Stimulated activated CD8-positive, alpha-beta memory T cell treated with anti-CD3 and anti-CD28 coated beads, Interleukin-7, amount 100 ng/mL, for 4 hours (primary cell): ENCODE data around the gene LY6G6C.

Experiments
- DNase-seq, 2 donors: peaks; one replicate each; pipeline ENCODE4 v3.0.0-alpha.2; 2020; ENCODE audit warnings: low read depth in 2 of 2

The LY6G6C gene, protein sequence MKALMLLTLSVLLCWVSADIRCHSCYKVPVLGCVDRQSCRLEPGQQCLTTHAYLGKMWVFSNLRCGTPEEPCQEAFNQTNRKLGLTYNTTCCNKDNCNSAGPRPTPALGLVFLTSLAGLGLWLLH

DNA sequence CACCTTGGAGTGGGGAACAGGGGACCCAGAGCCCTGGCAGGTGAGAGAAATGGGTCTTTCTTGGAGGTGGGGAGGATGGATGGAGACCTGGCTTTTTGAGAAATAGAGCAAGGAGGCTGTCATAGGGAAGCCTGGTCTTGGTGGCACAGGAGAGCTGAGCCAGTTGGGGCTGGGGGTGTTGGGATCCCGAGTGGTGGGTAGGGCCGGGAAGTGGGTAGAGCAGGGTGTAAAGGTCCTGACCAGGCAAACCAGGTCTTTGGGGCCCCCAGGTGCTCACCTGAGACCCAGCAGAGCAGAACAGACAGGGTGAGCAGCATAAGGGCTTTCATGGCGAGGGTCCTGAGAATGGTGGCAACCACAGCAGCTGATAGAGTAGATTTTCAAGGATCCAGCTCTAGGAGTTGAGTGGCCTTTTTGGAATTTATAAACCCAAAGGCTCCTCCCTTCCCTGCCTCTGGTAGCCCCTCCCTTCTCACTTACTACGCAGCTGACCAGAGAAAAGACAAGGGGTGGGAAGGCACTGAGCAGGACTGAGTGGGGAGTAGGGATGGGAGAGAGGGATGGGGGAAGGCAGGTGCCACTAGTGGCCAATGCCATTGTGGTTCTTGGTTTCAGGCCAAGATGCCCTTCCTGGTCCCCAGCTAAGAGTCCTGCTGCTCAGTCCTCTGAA lies at the start of gene LY6G6C:
Gene LY6G6C, minus strand, starts transcription at position 396 of the 670 bp plus-strand sequence. Its CDS starts 67 bp downstream, at position 329.
- DNase-seq, result no peak

DNA sequence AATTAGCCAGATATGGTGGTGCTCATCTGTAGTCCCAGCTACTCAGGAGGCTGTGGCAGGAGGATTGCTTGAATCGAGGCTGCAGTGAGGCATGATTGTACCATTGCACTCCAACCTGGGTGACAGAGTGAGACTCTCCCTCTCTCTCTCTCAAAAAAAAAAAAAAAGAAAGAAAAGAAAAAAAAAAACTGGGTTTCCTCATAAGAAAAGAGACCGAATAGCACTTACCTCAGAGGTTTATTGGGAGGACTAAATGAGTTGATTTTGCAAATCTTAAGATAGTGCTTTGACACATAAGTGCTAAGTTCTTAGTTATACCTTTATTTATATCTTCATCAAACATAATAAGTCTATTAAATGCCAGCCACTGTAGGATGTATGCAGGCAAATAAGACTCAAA lies 49.3 kb upstream of the LY6G6C start:
- DNase-seq, result no peak

DNA sequence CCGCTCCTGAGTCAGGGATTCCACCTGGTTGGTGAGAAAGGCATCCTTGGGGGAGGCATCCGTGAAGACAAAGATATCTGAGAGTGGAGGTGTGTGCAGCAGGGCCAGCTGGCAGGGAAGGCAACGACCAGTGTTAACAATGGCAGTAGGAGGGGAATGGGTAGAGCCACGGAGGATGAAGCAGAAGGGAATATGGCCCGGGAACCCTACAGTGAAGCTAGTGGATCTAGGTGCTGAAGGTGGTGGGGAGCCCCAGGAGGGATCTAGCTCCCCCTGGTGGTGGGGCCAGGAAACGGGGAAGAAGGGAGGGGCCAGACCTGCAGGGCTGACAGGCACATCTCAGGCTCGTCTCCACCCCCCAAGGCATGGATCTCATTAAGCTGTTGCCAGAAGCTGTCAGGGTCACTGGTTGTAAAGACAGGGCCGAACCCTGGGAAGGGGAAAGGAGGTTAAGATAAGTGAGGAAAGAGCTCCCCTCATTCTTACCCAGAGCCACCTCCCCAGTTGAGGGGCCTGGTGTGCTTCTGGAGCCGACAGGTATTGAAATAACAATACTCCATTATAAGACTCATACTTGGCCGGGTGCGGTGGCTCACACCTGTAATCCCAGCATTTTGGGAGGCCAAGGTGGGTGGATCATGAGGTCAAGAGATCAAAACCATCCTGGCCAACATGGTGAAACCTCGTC lies 48.3 kb upstream of the LY6G6C start:
- DNase-seq, result peak; percentile 60 to 64

DNA sequence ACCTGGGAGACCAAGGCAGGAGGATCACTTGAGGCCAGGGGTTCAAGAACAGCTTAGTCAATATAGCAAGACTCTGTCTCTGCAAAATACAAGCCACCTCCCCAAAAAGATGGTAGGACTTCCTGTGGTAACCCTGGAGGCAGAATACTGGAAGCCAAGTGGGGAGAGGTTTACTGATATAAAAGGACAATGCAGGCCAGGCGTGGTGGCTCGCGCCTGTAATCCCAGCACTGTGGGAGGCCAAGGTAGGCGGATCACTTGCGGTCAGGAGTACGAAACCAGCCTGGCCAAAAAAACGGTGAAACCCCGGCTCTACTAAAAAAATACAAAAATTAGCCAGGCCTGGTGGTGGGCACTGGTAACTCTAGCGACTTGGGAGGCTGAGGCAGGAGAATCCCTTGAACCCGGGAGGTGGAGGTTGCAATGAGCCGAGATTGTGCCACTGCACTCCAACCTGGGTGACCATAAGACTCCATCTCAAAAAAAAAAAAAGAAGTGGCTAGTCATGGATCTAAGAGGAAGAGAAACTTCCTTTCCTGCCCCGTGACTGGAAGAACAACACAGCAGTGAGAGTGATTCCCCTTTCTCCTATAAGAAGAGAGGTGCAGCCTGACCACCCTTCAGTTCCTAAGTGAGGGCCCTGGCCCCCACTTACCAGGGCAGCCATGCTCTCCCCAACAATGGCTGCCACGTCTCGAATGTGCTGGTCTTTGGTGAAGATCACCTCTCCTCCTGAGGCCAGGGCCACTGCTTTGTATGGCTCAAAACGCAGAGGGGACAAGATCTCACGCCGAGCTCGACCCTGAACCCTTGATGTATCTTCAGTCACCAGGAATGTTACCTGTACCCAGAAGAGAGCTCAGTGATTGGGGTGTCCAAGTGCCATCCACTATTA lies 47.1 kb upstream of the LY6G6C start:
- DNase-seq, result no peak

DNA sequence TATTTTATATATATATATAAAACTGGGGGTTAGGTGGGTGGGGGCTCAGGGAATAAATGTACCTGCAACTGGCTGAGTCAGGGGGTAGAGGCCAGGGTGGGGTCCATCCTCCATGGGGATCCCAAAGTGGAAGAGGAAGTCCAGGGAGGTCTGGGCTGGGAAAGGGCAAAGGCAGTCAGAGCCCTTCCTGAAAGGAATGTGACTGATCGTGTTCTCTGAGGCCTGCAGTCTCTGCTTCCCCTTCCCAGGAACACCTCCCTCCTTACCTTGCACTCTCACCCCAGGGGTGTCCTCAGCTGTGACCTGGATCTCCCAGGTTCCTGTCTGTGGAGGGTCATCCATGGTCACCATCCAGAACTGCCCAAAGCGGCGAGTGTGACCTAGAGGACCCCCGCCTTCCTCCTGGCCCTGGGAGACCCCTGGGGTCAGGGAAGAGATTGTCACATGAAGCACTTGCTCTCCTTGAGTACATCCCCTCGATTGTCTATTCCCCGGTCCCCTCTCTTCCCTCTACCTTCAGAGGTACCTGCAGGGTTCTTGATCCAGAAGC lies 45.6 kb upstream of the LY6G6C start:
- no peak for DNase-seq

DNA sequence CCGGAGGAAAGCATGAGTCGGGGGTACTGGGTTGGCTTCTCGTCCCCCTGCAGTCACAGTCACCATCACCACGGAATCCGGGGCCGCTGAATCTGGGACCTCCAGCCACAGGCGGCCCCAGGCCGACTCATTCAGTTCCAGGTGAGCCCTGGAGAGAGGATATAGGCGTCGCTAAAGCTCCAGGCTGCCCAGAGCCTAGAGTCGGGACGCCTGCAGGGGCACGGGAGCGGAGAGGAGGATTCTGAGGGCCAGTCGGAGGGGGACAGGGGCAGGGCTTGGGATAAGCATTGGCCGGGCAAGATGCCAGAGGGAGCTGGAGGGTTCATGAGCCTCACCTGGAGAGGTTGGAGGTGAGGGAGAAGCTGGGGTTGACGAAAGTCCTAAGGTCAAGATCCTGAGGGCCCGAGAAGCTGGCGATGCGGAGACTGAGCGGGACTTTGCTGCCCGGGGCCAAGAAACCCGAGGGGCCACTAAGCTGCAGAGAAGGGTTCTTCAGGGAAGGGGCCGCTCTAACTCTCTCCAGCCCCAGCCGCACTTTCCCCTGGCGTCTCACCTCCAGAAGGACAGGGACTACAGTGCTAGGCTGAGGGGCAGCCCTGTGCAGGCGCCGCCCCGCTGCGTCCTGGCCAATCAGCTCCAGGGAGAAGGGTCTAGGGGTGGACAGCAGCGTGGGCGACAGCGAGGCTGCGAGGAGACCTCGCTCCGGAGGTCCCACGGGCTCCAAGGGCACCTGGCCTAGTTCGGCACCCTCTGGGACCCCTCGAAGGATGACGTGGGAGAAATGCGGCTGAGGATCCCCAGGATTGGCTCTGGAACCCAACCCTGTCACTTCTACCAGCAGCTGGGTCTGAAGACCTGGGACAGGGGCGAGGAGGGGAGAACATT lies 44.6 kb upstream of the LY6G6C start:
- DNase-seq, result no peak

DNA sequence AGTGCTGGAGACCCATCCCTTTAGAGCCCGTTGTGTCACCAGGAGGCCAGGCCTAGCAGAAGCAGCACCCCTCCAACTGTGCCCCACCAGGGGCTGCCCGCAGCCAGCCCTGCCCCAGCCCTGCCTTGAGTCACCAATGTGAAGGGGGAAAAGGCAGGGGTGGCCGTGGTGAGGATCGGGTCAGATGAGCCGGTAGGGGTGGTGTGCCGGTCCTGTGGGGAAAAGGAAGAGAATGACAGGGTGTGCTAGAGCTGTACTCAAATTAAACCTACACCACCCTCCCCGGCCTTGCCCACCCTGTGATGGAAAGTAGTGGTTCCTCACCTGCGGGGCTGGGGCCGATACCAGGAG lies 44.0 kb upstream of the LY6G6C start:
- DNase-seq, result no peak

DNA sequence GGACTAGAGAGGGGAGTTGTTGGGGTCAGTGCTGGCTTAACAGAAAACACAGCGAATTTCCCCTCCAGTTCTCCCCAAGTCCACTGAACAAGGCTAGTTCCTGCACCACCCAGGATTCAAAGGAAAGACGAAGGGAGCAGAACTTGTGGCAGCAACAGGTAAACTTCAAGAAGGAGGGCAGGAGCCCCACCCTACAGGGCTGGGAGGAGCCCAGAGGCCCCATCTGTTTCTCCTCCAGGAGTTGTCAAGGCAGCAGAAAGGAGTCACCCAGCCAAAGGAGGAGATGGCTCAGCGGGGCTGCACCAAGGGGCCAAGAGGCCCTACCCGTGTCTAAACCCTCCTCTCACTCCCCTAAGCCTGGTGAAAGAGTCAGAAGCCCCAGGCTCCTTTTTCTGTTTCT lies 42.7 kb upstream of the LY6G6C start:
- no peak for DNase-seq

DNA sequence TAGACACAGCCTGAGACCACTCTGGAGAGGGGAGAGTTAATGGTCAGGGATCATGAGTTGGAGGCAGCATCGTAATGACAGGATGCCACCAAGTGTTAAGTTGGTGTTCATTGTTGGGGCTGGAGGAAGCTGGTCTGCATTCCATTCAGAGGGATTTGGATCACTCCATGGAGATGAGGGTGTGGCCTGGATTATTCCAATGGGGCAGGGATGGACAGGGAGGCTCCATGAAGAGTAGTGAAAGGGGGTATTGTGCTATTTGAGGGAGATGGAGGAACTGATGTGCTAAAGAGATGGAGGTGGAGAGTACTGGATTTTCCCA lies 42.0 kb upstream of the LY6G6C start:
- no peak for DNase-seq

DNA sequence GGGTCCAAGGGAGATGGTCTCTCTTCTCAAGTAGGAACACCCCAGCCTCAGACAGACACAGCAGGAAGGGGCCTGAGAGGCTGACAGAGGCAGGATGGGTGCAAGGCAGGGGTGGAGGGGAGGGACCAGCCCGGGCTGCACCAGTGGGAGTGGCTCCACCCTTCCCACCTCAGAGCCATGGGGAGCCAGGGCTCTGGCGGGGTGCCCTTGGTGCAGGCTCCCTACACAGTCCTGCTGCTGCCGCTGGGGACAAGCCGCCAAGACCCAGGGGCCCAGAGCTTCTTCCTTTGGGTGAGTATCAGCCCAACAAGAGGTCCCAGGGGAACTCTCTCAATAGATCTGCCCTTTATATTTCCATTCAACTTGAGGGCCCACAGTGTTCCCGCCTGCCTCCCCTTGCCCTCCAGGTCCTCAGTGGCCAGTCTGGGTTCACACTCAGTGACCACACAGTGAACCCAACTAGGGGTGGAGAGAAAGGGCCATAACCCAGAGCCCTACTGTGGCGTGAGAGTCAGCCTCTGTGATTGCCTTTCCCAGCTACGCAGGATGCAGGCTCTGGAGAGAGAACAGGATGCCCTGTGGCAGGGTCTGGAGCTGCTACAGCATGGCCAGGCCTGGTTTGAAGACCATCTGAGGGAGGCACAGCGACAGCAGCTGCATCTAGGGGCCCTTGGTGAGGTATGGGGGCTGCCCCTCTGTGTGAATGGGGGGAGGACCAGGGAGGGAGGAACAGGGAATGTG lies 41.5 kb upstream of the LY6G6C start:
- no peak for DNase-seq

DNA sequence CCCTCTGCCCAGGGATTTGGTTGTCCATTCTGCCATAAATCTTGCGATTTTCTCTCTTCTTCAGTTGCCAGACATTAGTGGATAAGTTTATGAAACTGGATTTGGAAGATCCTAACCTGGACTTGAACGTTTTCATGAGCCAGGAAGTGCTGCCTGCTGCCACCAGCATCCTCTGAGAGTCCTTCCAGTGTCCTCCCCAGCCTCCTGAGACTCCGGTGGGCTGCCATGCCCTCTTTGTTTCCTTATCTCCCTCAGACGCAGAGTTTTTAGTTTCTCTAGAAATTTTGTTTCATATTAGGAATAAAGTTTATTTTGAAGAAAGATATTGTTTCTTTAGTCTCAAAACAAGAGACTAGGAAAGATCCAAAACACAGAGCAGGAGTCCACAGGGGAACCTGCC lies 40.8 kb upstream of the LY6G6C start, which contains the start of gene SAPCD1:
Gene SAPCD1, plus strand, starts transcription at position 301 of the 400 bp plus-strand sequence. CDS start 399 bp downstream, outside the sequence.
- DNase-seq, result no peak

DNA sequence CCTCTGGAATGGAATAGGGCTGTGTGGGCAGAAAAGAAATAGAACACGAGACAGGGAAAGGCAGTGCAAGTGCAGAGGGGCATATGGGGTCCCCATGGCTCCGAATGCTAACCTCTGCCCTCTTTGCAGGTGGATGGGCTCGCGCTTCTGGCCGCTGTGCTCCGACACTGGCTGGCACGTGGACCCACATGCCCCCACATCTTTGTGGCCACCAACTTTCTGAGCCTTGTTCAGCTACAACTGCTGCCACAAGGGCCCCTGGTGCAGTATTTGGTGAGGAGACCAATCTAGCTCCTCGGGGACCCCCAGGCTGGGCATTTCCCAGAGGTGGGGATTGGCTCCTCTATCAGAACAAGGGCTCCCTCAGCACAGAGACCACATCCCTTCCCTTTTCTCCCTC lies 39.8 kb upstream of the LY6G6C start:
- no peak for DNase-seq

DNA sequence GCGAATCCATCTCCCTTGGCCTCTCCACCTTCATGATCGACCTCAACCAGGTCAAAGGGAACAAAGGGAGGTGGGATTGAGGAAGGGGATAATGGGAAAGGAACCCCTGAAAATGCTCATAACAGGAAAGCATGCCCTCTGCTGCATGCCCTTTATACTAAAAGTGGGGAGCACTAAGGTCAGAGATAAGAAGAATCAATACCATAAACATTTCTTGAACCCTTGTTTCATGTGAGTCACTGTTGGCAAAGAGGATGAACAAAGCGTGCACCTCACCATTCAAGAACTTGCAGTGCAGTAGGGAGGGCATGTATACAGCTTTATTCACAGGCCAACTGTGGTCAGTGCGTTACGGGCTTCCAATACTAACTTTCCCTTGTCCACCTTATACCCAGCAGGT lies 39.2 kb upstream of the LY6G6C start:
- DNase-seq, result no peak

DNA sequence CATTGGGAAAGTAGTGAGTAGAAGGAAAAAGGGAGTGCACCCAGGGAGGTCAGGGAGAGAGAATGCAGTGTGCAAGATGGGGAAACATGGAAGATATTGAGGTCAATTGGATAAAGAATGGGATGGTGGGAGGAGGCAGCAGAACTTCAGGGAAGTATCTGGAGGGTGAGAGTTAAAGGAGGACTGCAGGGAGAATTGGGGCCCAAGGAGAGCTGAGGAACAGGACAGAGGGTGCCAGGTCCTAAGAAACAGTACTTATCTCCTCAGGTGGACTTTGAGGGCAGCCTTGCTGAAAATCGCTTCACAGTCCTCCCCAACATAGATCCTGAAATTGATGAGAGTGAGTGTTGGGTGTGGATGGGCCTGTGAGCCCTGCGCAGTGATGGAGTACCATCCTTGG lies 36.7 kb upstream of the LY6G6C start:
- DNase-seq, result no peak

DNA sequence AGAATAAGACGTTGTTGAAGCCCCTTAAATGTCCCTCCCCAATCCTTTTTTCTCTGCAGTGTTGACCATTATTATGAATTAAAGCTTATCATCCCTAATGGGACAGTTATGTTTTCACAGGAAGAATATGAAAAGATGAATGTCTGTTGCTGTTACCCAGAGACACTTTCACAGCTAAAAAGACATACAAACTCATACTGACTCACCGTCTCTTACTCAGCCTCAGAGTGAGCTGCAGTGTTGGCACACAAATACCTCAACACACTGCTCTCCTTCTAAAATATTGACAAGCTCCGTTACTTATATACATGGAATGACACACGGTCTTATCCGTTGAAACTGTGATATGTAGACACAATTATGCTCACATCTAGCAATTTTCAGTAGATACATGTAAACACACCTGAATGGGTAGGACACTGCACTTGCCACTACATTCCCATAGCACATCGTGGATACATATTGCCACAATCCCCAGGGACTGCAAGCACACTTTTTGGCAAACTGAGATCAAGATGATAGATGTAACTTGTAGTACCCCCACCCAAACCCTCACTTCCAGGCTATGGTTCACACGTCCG lies 31.3 kb upstream of the LY6G6C start:
- no peak for DNase-seq

DNA sequence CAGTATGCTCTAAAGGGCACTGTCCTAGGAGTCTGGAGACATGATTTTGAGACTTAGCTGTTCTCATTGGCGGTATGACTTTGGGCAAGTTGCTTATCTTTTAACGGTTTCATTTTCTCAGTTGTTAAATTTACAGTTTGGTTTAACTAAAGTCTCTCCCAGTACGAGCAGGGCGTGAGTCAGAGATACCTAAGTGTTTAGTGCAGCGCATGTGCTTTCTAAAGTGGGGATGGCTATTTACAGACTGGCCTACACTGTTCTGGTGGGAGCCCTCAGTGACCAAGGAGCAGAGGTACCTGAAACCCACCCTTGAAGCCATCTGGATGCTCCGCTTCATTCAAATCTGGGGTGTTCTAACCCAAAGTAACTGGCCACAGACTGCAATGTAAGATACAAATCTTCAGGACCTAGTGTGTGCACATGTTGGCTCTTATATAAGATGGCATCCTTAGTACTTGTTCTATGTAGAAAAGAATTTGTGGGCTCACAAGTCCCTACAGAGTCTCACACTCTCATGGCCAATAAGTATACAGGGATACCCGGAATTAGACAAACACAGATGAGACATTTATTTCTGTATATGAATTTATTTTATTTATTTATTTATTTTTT lies 29.0 kb upstream of the LY6G6C start:
- DNase-seq, result no peak

DNA sequence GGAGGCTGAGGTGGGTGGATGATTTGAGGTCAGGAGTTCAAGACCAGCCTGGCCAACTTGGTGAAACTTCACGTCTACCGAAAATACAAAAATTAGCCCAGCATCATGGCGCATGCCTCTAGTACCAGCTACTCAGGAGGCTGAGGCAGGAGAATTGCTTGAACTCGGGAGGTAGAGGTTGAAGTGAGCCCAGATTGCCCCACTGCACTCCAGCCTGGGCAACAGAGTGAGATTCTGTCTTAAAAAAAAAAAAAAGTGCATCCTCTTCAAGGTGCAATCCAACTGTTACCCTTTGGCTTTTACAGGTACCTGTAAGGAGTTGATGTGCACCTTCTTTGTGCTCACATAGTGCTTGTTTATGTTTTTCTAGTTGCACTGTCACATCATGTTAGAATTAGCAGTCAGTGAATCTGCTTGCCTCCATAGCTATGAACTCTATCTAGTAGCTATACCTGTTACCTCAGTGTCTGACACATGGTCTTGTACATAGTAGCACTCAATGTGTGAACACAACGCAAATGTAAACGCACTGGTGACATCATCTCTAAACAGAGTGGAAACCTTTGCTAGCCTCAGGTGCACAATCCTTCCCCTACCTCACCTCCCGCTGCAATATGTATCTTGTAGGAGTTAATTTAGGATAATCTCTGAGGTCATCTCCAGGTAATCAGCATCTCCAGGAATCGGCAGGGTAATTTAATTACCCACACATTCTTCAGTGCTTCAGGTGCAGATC lies 27.9 kb upstream of the LY6G6C start:
- DNase-seq, result no peak

DNA sequence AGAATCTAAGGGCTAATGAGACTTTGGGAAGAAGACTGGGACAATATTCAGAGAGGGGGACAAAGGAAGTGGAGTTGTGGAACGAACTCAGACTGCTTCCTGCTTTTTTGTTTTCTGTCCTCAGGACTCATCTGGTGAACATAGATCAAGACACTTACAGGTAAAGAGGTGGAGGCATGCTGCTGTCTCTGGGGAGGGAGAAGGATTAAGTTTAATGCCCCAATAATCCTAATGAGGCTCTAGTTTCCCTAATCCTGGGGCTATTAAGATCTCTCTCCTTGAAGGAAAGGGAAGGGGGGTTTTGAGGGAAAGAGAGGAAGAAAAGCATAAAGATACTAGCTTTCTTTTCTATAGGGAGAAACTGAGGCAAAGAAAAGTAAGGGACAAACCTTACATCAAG lies 22.9 kb upstream of the LY6G6C start:
- DNase-seq, result no peak

DNA sequence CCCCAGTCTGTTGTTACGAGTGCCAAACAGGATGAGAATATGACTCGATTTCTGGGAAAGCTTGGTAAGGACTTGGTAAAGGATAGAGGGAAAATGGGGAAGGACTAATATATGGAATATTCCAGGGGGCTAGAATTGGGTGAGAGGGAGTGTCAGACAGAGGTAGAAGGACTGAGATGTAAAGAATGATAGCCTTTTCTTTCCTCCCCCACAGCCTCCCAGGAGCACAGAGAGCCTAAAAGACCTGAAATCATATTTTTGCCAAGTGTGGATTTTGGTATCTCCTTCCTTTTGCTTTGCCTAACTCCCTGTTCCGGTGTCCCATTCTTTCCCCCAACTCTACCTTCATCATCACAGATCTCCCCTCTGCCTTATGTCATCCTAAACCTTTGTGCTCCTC lies 21.3 kb upstream of the LY6G6C start:
- no peak for DNase-seq
